22Rv1 (cell line): Measurements from ENCODE around the gene INTS2.

Source experiments
- CTCF ChIP-seq: fragments of 450-650 bp; IDR thresholded peaks from 2 replicates; pipeline ENCODE4 v1.5.1; 2017; ENCODE audit warnings: mild to moderate bottlenecking
- ZFX ChIP-seq: fragments of 450-650 bp; IDR thresholded peaks from 2 replicates; pipeline ENCODE4 v1.6.1; 2017; ENCODE audit warnings: antibody characterized with exemption, borderline replicate concordance

GRCh38 chr17:61843435-61843834 lies 84.3 kb downstream of the INTS2 start:
- TF ChIP-seq CTCF (no peak), ZFX (no peak)
